GM04504 (cell line): ENCODE data around the gene SARDH.
A peak's percentile ranks its signal among the peaks of the same experiment; 100 is the strongest.

Source experiments
- DNase-seq: peaks from one replicate; pipeline ENCODE4 v3.0.0-alpha.2; 2012; ENCODE audit warnings: low read depth

SARDH gene

GRCh38 chr9:133669182-133669801 lies 68.9 kb downstream of the SARDH start:
- DNase-seq, result no peak

DNA sequence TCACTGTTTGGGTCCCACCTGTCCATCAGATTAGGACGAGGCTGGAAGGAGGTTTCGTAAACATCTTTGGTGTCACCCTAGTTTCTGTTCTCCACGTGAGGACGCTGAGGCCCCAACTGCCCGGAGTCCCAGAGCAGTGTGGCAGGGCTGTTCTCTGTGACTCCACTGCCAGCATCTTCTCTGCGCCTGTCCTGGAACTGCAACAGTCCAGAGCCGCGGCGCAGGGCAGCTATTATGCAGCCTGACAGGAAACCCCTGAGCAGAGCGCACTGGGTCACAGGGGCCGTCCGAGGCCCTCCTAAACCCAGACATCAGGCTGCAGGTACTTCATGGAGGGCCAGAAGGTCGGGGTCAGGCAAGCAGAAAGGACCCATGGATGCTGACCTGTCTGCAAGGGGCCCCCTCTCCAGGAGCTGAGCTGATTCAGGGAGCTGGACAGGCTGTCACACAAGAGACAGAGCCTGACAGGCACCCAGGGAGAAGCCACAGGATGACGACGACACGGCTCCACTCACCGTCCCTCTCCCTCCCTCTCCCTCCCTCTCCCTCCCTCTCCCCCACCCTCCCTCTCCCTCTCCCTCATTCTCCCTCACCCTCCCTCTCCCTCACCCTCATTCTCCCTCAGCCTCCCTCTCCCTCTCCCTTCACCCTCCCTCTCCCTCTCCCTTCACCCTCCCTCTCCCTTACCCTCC lies 70.2 kb downstream of the SARDH start:
- DNase-seq, result no peak

DNA sequence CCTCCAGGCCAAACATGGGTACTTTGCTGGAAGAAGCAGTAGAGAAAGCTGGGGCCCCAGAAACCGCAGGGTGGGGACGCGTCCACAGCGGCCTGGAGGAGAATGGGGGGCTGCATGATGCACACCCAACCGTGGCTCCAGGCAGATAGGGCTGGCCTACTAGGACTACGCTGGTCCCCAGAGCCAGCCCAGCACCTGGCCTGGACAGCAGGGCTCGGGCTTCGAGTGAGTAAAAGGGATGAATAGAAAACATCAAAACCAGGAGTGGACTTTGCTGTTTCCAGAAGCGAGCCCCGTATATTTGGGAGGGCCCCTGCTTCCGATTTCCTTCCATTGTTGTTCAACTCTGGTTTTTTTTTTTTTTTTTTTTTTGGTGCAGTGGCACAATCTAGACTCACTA lies 71.3 kb downstream of the SARDH start:
- DNase-seq, result no peak

GRCh38 chr9:133666387-133666786 lies 71.8 kb downstream of the SARDH start:
- DNase-seq, result no peak

DNA sequence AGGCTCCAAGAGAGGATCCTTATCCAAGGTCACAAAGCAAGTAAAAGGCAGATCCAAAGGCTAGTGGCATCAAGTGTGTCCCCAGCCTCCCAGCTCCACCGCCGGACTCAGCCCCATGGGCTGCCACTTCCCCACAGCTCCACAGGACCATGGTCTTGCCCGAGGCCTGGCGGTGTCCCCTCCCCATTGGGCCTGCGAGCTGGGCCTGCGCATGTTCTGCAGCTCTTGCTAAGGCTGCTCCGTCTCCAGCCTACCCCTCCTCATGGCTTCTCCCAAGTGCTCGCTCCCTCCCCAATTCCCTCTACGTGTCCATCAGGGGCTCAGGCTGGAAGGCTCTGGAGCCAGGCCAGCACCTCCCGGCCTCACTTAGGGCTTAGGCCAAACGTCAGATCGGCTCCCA lies 72.6 kb downstream of the SARDH start:
- no peak for DNase-seq

DNA sequence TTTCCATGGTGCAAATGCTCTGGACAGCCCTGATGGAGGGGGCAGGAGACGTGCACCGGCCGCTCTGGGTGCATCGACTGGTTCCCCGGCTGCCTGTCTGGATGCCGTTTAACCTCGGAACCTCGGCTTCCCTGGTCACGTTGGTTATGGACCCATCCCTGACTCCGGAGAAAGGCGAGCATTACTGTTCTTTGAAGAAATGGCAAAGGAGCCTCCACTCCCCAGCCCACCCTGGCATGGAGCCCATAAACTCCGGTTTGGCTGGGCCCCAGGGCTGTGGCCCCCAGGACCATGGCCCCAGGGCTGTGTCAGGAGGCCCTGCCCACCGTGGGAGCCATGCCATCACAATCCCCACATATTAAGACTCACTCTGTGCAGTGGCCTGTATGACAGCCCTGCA lies 73.1 kb downstream of the SARDH start:
- no peak for DNase-seq

- no peak for DNase-seq
Observed at GRCh38 chr9:133664173-133665050, 73.7 kb downstream of the SARDH start.

DNA sequence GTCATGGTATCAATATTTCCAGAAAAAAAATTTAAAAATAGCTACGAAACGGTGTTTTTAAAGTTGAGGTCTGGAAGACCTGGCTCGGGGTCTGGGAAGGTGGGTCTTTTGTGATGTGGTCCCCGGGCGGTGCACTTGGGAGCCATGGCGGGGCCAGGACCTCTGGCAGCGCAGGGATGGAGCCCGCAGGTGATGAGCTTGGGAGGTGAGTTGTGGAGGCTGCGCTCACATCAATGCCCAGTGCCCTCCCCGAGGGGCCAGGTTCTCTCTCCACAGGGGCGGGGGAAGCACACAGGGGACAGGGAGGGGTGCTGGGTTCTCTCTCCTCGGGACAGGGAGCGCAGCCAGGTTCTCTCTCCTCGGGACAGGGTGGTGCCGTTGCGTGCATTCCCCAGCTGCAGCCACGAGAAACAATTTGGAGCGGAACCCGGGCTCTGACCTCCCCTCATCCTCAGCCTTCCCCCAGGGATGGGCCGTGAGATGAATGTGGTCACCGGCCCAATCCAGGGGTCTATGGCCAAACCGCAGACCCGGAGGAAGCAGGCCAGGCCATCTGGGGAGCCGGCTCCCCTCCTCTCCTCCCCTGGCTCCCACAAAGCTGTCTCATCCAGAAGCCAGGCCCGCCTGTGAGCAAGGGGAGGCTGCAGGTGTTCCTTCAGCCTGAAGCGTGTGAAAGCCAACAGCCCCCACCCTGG lies 76.2 kb downstream of the SARDH start:
- no peak for DNase-seq

- no peak for DNase-seq
Observed at GRCh38 chr9:133659516-133659915, 78.6 kb downstream of the SARDH start.

DNA sequence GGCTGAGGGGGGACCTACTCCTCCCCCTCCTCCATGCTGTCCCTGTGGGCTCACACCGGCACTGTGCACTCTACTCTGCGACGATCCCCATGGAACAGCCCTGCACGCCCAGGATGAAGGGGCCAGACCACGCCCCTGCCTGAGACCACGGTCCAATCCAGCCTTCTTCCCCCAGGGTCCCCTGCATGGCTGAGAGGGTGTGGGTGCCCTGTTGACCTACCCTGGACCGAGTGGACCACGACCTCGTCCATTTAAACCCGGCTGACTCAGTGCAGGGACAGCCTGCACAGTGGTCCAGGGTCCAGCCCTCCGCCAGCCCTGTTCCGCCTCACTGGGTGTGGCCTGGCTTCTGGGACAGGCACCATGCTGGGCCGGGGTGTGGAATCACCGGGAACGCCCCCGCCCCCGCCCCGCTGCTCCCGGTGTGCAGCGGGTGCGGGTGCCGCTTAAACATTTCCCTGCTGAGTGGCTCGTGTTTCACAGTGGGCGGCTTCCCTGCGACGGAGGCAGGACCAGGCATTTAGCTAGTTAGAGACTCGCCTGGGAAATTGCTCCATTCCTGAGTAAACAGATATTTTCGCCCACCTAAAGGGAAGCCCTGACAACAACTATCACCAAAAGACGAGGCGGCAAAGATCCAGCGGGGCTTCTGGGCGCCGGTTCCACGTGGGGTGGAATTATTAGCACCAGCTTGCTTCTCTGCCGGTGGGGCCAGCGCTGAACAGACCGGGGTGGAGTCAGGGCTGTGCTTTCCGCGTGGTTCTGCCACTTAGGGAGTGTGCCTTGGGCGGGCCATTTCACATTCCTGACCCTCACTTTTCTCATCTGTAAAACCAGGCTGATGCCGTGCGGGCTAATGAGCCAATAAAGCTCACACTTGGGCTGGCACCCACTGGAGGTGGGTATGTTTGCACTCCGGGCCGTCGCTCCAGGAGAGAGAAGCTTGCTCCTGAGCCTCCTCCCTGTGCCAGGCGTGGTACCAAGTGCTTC lies 79.4 kb downstream of the SARDH start:
- DNase-seq, result peak; percentile 5

GRCh38 chr9:133657120-133657661 lies 81.0 kb downstream of the SARDH start:
- no peak for DNase-seq

GRCh38 chr9:133656211-133657119 lies 81.7 kb downstream of the SARDH start:
- no peak for DNase-seq

GRCh38 chr9:133655701-133656100 lies 82.5 kb downstream of the SARDH start:
- DNase-seq, result no peak

GRCh38 chr9:133654736-133655657 lies 83.2 kb downstream of the SARDH start:
- no peak for DNase-seq

DNA sequence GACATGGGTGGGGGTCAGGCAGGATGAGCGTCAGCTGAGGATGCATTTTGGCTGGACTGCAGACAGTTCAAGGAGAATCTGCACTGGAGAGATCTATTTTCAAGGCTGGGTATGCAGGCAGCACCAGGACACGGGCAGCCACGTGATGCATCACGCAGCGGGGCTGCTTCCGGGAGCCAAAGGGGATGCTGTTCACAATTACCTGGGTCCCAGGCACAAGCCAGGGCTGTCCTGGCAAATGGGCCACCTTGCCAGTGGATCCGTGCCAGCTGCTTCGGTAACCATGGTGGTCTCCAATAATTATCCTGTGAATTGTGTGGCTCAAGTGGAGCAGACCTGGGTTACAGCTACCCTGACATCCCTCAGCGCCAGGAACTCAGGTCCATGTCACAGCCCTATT lies 84.5 kb downstream of the SARDH start:
- DNase-seq, result no peak

DNA sequence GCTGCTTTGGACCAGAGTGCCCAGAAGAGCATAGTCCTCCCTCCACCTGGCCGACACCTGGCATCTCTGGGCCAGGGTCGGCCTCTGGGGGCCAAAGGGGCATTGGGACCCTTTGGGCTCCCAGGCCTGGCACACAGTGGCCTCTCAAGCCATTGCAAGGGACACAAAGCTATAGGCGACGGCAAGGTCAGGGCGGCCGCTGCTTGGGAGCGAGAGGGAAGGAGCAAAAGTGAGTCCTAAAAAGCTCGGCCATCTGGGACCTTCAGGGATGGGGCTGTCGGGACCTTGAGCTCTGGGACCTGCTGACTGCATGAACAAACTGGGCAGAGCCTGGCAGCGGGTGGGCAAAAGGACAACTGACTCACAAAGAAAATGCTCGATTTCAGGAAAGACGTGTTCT lies 88.1 kb downstream of the SARDH start:
- DNase-seq, result no peak

GRCh38 chr9:133649194-133649593 lies 89.0 kb downstream of the SARDH start:
- DNase-seq, result no peak

GRCh38 chr9:133647765-133648469 lies 90.2 kb downstream of the SARDH start:
- no peak for DNase-seq
